HepG2 (cell line): Measurements from ENCODE around the gene FRMD6. TPM values are rescaled to one million over a fixed set of nuclear protein-coding genes. Genes with fewer than 3 reads are reported as not detected.

ENCODE experiments used
- ATAC-seq: fragments of 200-7000 bp; cut with Tn5 transposase; 3 replicates; pipeline ENCODE4 v1.9.1; 2020; ENCODE audit warnings: mild to moderate bottlenecking, moderate library complexity
- BruUV-seq: library from RNA; stranded (reverse); fragments of 400-500 nt; replicated peaks from 2 replicates; lab custom pipeline; 2021; lab: Mats Ljungman, UMichigan
- CTCF ChIA-PET: fragments of 300-600 bp; formaldehyde crosslinking; extraction: SDS; loops from one replicate; lab custom pipeline; 2021; ENCODE audit warnings: low total read pairs, inconsistent platforms, low intra/inter-chr PET ratio; lab: Yijun Ruan, JAX
- POLR2A ChIA-PET: fragments of 350-600 bp; sonication (Branson Sonifier 250); formaldehyde crosslinking; loops from one replicate; lab custom pipeline; 2020; ENCODE audit warnings: antibody characterized with exemption, inconsistent platforms; lab: Yijun Ruan, JAX
- DNase-seq: peaks from one replicate; pipeline ENCODE4 v3.0.0-alpha.2; 2015; ENCODE audit warnings: low spot score
- FAIRE-seq: peaks from 3 replicates; lab custom pipeline; 2011; peaks lifted over from hg19 to GRCh38; lab: Jason Lieb, UNC
- H2AFZ ChIP-seq: one replicate; pipeline ENCODE4 v1.6.1; 2011; ENCODE audit warnings: low read length, inconsistent platforms
- H3K27ac ChIP-seq: fragments of 300-600 bp; 3 replicates; pipeline ENCODE4 v1.8.0; 2011; ENCODE audit warnings: mixed run types, mild to moderate bottlenecking, mixed read lengths, low read length, inconsistent platforms; ENCODE audit not compliant: insufficient read depth; ENCODE audit errors: extremely low read length
- H3K27me3 ChIP-seq, 2 experiments: fragments of 200-600 bp in 1 of 2; 2 replicates in 1 of 2; 3 replicates in 1 of 2; pipeline versions ENCODE4 v1.6.0 to v1.8.0; 2011; ENCODE audit warnings: low read length in 2 of 2, mild to moderate bottlenecking in 2 of 2, moderate library complexity in 2 of 2, inconsistent platforms in 1 of 2; ENCODE audit not compliant: insufficient read depth in 2 of 2, control insufficient read depth in 1 of 2
- H3K36me3 ChIP-seq, 2 experiments: fragments of 200-600 bp in 1 of 2; replicated peaks in 1 of 2; 2 replicates in 1 of 2; 3 replicates in 1 of 2; pipeline versions ENCODE4 v1.5.1 to v1.8.0; 2011; ENCODE audit warnings: low read length in 2 of 2, inconsistent platforms in 1 of 2; ENCODE audit not compliant: insufficient read depth in 2 of 2, control insufficient read depth in 1 of 2
- H3K4me1 ChIP-seq: 2 replicates; pipeline ENCODE4 v1.5.1; 2012; ENCODE audit warnings: low read length, inconsistent platforms; ENCODE audit not compliant: insufficient read depth
- H3K4me2 ChIP-seq: 2 replicates; pipeline ENCODE4 v1.6.0; 2011; ENCODE audit warnings: low read depth, low read length, inconsistent platforms
- H3K4me3 ChIP-seq, 3 experiments: fragments of 200-600 bp in 1 of 3; sonication (generic), shearing (Covaris generic) in 1 of 3; replicated peaks in 1 of 3; 2 replicates each; pipeline ENCODE4 v1.5.1; 2011 to 2016; ENCODE audit warnings: low read length in 3 of 3, inconsistent platforms in 2 of 3, low read depth in 2 of 3, mild to moderate bottlenecking in 2 of 3, control low read depth in 1 of 3, mixed read lengths in 1 of 3; ENCODE audit not compliant: insufficient read depth in 1 of 3
- H3K79me2 ChIP-seq: one replicate; pipeline ENCODE4 v1.6.1; 2011; ENCODE audit warnings: low read length, inconsistent platforms; ENCODE audit not compliant: insufficient read depth
- H3K9ac ChIP-seq: 2 replicates; pipeline ENCODE4 v1.6.0; 2011; ENCODE audit warnings: mild to moderate bottlenecking, low read depth, low read length, inconsistent platforms; ENCODE audit not compliant: insufficient read depth
- H3K9me3 ChIP-seq: 2 replicates; pipeline ENCODE4 v1.5.1; 2012; ENCODE audit warnings: mild to moderate bottlenecking, low read length
- H4K20me1 ChIP-seq: 2 replicates; pipeline ENCODE4 v1.6.0; 2011; ENCODE audit warnings: inconsistent platforms, mild to moderate bottlenecking, low read length, moderate library complexity; ENCODE audit not compliant: insufficient read depth
- HMG20B ChIP-seq: conservative IDR thresholded peaks from 2 replicates; pipeline ENCODE4 v1.6.1; 2016; ENCODE audit warnings: missing genetic modification reagents, missing compliant biosample characterization
- NFYC ChIP-seq: IDR thresholded peaks from 2 replicates; pipeline ENCODE4 v1.6.1; 2016; ENCODE audit warnings: missing genetic modification reagents, missing compliant biosample characterization
- SMC3 ChIP-seq: IDR thresholded peaks from 2 replicates; pipeline ENCODE4 v1.6.1; 2011; ENCODE audit warnings: low read length, improper control_type of control experiment
- ZNF605 ChIP-seq: sonication (generic); formaldehyde crosslinking; IDR thresholded peaks from 2 replicates; pipeline ENCODE4 v1.8.0; 2022; ENCODE audit warnings: mild to moderate bottlenecking, missing genetic modification reagents
- ZNF773 ChIP-seq: sonication (generic); formaldehyde crosslinking; IDR thresholded peaks from 2 replicates; pipeline ENCODE4 v1.4.0; 2020; ENCODE audit warnings: missing genetic modification reagents, borderline replicate concordance
- WGBS: methylation state at CpG from one replicate; pipeline ENCODE4 v1.1.6; 2017; ENCODE audit warnings: low lambda C conversion rate; 5-methylcytosine and 5-hydroxymethylcytosine counted together
- in situ Hi-C: cut with HindIII; loops from 2 replicates; pipeline ENCODE4 v1.10.0; 2017; ENCODE audit warnings: low pct_unique_long_range_greater_than_20kb; ENCODE audit not compliant: extremely low pct_ligation_motif_present
- intact Hi-C: fragments of 100-400 bp; cut with micrococcal nuclease; formaldehyde crosslinking; loops from one replicate; pipeline ENCODE4 v1.10.0; 2022; ENCODE audit not compliant: unreplicated experiment
- polyA plus RNA-seq, 8 experiments: library from polyadenylated mRNA; depleted of rRNA in 3 of 8; stranded (reverse) in 7 of 8; unstranded in 1 of 8; fragments of >200 nt; fragmentation: Illumina TruSeq in 4 of 8; extraction: Trizol in 4 of 8; gene quantifications; 2 replicates each; pipeline versions ENCODE4 v1.2.1 to v1.2.3, GENCODE V29; 2011 to 2016; ENCODE audit warnings: low read depth in 4 of 8, missing spikeins in 1 of 8, mixed read lengths in 1 of 8; ENCODE audit not compliant: insufficient read depth in 1 of 8
- total RNA-seq, 5 experiments: library from RNA; depleted of rRNA; stranded (reverse); fragments of >200 nt; fragmentation: Illumina TruSeq; extraction: Trizol; gene quantifications; 2 replicates each; pipeline ENCODE4 v1.2.3, GENCODE V29; 2016; ENCODE audit warnings: low read depth in 1 of 5
- TF ChIP-seq, protein P1 (sequence below): IDR thresholded peaks from 2 replicates; pipeline ENCODE4 v1.6.1; 2012; ENCODE audit warnings: low read length, improper control_type of control experiment
- TF ChIP-seq, protein P2 (sequence below): sonication (generic); formaldehyde crosslinking; IDR thresholded peaks from 2 replicates; pipeline ENCODE4 v1.4.0; 2020; ENCODE audit warnings: missing genetic modification reagents, borderline replicate concordance

Gene FRMD6
- total and polyA plus RNA-seq, 2 of the 13 experiments (the other 11 are each of a cell fraction or from before 2014, with no cell fraction given) = 2.4 to 5.4 TPM

DNA sequence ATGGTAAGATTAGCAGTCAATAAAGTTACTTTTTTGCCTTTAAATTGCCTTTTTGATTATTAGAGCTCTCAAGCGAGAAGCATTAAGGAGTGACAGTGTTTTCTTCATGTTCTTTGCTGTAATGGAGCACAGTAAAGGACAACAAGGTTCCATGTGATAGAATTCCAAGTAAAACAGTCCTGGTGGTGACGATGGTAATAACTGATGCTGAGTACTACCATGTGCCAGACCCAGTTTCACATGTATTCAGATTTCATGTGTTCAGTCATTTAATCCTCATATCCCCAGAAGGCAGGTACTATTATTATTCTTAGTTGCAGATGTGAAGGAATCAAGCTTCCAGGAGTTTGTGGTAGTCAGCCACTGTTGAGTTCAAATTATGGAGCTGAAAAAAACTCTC is 79.0 kb downstream of the FRMD6 start (continued):
- TF ChIP-seq, protein P1, sequence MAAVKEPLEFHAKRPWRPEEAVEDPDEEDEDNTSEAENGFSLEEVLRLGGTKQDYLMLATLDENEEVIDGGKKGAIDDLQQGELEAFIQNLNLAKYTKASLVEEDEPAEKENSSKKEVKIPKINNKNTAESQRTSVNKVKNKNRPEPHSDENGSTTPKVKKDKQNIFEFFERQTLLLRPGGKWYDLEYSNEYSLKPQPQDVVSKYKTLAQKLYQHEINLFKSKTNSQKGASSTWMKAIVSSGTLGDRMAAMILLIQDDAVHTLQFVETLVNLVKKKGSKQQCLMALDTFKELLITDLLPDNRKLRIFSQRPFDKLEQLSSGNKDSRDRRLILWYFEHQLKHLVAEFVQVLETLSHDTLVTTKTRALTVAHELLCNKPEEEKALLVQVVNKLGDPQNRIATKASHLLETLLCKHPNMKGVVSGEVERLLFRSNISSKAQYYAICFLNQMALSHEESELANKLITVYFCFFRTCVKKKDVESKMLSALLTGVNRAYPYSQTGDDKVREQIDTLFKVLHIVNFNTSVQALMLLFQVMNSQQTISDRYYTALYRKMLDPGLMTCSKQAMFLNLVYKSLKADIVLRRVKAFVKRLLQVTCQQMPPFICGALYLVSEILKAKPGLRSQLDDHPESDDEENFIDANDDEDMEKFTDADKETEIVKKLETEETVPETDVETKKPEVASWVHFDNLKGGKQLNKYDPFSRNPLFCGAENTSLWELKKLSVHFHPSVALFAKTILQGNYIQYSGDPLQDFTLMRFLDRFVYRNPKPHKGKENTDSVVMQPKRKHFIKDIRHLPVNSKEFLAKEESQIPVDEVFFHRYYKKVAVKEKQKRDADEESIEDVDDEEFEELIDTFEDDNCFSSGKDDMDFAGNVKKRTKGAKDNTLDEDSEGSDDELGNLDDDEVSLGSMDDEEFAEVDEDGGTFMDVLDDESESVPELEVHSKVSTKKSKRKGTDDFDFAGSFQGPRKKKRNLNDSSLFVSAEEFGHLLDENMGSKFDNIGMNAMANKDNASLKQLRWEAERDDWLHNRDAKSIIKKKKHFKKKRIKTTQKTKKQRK = no peak
- TF ChIP-seq NFYC (CRISPR knock-in tag) = no peak
- no peak for TF ChIP-seq HMG20B (CRISPR knock-in tag)
- no peak for TF ChIP-seq SMC3
- no peak for TF ChIP-seq ZNF773

DNA sequence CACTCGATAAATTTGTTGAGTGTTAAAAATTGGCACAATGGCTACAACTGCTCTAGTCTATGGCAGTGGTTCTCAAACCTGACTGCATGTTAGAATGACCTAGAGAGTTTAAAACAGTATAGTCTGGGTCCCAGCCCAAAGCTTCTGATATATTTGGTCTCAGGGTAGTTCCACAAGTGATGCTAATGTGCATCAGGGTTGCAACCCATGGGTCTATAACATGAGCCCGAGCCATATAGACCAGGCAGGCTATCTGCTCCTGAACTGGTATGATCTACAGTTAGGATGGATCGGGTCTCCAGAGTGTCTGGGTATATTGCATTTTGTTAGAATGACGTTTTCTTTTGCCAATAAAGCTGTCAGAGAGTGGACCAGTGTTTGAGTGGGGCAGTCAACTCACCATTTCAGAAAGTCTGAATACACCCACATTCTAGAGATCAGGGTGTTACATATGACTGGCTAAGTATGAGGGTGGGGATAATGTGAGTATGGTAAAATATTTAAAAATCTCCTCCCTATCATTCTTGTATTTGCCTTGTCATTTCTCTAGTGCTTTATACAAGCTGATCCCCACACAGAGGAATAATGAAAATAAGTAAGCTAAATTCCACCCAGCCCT is 80.9 kb downstream of the FRMD6 start:
- no TSS peak for BruUV-seq
- Histone ChIP-seq H3K4me1 (peaks cover 11% of the 10 kb centered on the region), H3K36me3 (no peaks in the 10 kb centered on the region), H3K9me3 (no peaks in the 10 kb centered on the region), H3K4me3 (no peak overlapping the region), H2AFZ (no peak overlapping the region), H4K20me1 (no peaks in the 10 kb centered on the region), H3K27me3 (no peaks in the 10 kb centered on the region; a peak in 1 of 5 replicates), H3K27ac (no peak overlapping the region), H3K4me2 (no peak overlapping the region), H3K79me2 (no peaks in the 10 kb centered on the region), H3K9ac (no peak overlapping the region)
- ChIA-PET POLR2A (no interaction called here), CTCF (no interaction called here)
- DNase-seq (no peak), ATAC-seq (no peak), FAIRE-seq (no peak)
- TF ChIP-seq, protein P2, sequence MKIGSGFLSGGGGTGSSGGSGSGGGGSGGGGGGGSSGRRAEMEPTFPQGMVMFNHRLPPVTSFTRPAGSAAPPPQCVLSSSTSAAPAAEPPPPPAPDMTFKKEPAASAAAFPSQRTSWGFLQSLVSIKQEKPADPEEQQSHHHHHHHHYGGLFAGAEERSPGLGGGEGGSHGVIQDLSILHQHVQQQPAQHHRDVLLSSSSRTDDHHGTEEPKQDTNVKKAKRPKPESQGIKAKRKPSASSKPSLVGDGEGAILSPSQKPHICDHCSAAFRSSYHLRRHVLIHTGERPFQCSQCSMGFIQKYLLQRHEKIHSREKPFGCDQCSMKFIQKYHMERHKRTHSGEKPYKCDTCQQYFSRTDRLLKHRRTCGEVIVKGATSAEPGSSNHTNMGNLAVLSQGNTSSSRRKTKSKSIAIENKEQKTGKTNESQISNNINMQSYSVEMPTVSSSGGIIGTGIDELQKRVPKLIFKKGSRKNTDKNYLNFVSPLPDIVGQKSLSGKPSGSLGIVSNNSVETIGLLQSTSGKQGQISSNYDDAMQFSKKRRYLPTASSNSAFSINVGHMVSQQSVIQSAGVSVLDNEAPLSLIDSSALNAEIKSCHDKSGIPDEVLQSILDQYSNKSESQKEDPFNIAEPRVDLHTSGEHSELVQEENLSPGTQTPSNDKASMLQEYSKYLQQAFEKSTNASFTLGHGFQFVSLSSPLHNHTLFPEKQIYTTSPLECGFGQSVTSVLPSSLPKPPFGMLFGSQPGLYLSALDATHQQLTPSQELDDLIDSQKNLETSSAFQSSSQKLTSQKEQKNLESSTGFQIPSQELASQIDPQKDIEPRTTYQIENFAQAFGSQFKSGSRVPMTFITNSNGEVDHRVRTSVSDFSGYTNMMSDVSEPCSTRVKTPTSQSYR (CRISPR knock-in tag) = no peak
- no peak for TF ChIP-seq ZNF605 (CRISPR knock-in tag)
- 13% methylated on average over 3 of the region's 4 CpGs for WGBS
- intact Hi-C loops = no loop called here
- in situ Hi-C loops = no loop called here
